DOHH2 (cell line): ENCODE measurements around the gene MYOZ3.

Source experiments
- EZH2phosphoT487 ChIP-seq: fragments of 200-600 bp; sonication (generic); IDR thresholded peaks from 2 replicates; pipeline ENCODE4 v1.6.1; 2017; ENCODE audit warnings: borderline replicate concordance, mild to moderate bottlenecking, antibody characterized with exemption, low read length, moderate library complexity, mixed read lengths
- TF ChIP-seq, protein P1 (sequence below): fragments of 200-600 bp; sonication (generic); IDR thresholded peaks from one replicate; pipeline ENCODE4 v1.5.1; 2014; ENCODE audit warnings: antibody characterized with exemption, mild to moderate bottlenecking, low read depth, low read length; ENCODE audit not compliant: poor library complexity, severe bottlenecking

DNA sequence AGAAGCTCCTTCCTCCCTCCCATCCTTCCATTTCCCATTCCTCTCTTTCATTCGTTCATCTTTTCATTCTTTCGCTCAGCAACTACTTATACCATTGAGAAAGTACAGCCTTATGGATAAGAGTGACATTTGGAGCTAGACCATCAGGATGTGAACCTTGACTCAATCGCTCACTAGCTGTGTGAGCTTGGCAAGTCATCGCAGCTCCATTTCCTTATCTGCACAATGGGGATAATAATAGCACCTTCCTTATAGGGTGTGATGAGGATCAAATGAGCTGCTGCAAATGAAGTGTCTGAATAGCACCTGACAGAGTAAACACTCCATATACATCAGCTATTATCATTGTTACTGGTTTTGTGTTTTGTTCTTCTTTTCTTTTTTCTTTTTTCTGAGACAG lies 48.6 kb upstream of the MYOZ3 start:
- TF ChIP-seq, protein P1, sequence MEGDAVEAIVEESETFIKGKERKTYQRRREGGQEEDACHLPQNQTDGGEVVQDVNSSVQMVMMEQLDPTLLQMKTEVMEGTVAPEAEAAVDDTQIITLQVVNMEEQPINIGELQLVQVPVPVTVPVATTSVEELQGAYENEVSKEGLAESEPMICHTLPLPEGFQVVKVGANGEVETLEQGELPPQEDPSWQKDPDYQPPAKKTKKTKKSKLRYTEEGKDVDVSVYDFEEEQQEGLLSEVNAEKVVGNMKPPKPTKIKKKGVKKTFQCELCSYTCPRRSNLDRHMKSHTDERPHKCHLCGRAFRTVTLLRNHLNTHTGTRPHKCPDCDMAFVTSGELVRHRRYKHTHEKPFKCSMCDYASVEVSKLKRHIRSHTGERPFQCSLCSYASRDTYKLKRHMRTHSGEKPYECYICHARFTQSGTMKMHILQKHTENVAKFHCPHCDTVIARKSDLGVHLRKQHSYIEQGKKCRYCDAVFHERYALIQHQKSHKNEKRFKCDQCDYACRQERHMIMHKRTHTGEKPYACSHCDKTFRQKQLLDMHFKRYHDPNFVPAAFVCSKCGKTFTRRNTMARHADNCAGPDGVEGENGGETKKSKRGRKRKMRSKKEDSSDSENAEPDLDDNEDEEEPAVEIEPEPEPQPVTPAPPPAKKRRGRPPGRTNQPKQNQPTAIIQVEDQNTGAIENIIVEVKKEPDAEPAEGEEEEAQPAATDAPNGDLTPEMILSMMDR: no peak
- no peak for TF ChIP-seq EZH2phosphoT487
